GM19463 (cell line): ENCODE measurements around the gene SRGAP3.

Experiments
- ATAC-seq: cut with Tn5 transposase; IDR thresholded peaks from one replicate; pipeline ENCODE4 v1.9.1; 2021; ENCODE audit warnings: mild to moderate bottlenecking, moderate library complexity; ENCODE audit not compliant: unreplicated experiment

The SRGAP3 gene

GRCh38 chr3:9180764-9181117 lies 68.7 kb downstream of the SRGAP3 start:
- no peak for ATAC-seq

GRCh38 chr3:9179826-9180763 lies 69.4 kb downstream of the SRGAP3 start:
- ATAC-seq = peak; percentile 85

GRCh38 chr3:9178697-9179096 lies 70.7 kb downstream of the SRGAP3 start:
- no peak for ATAC-seq

- ATAC-seq = no peak
These were observed 74.0 kb downstream of the SRGAP3 start for GRCh38 chr3:9175421-9175820.

GRCh38 chr3:9173445-9173844 lies 76.0 kb downstream of the SRGAP3 start:
- no peak for ATAC-seq

- no peak for ATAC-seq
These were observed 76.6 kb downstream of the SRGAP3 start for GRCh38 chr3:9172851-9173321.

GRCh38 chr3:9170851-9171160 lies 78.6 kb downstream of the SRGAP3 start:
- ATAC-seq = no peak

GRCh38 chr3:9169956-9170850 lies 79.2 kb downstream of the SRGAP3 start:
- no peak for ATAC-seq

- ATAC-seq = no peak
These were observed 80.1 kb downstream of the SRGAP3 start for GRCh38 chr3:9169326-9169725.

GRCh38 chr3:9168241-9168741 lies 81.2 kb downstream of the SRGAP3 start:
- ATAC-seq = peak; percentile 99

- ATAC-seq = no peak
These were observed 82.2 kb downstream of the SRGAP3 start for GRCh38 chr3:9167222-9167621.

- ATAC-seq = no peak
These were observed 84.0 kb downstream of the SRGAP3 start for GRCh38 chr3:9165421-9165820.

- no peak for ATAC-seq
These were observed 86.2 kb downstream of the SRGAP3 start for GRCh38 chr3:9163289-9163688.

- no peak for ATAC-seq
These were observed 87.6 kb downstream of the SRGAP3 start for GRCh38 chr3:9161811-9162210.

GRCh38 chr3:9161298-9161697 lies 88.1 kb downstream of the SRGAP3 start:
- ATAC-seq = no peak

- no peak for ATAC-seq
These were observed 90.4 kb downstream of the SRGAP3 start for GRCh38 chr3:9158865-9159630.

- no peak for ATAC-seq
These were observed 91.6 kb downstream of the SRGAP3 start for GRCh38 chr3:9157651-9158362.

GRCh38 chr3:9156604-9157003 lies 92.8 kb downstream of the SRGAP3 start:
- ATAC-seq = no peak

- no peak for ATAC-seq
These were observed 94.4 kb downstream of the SRGAP3 start for GRCh38 chr3:9155028-9155427.

- ATAC-seq = no peak
These were observed 95.4 kb downstream of the SRGAP3 start for GRCh38 chr3:9153904-9154619.
